Lower lobe of right lung (tissue), 2 donors: ENCODE results near the gene UQCRC1. TPM values are rescaled to one million over a fixed set of nuclear protein-coding genes. Genes with fewer than 3 reads are reported as not detected.

Experiments used
- ATAC-seq, 2 donors: fragments of 200-7000 bp; cut with Tn5 transposase; one replicate each; pipeline ENCODE4 v1.9.1; 2020 to 2022; ENCODE audit warnings: mild to moderate bottlenecking in 2 of 2, moderate library complexity in 2 of 2
- DNase-seq: peaks from one replicate; pipeline ENCODE4 v3.0.0-alpha.2; 2020
- H3K27ac ChIP-seq: fragments of 200-600 bp; one replicate; pipeline ENCODE4 v1.8.0; 2022
- H3K27me3 ChIP-seq: fragments of 200-600 bp; one replicate; pipeline ENCODE4 v1.8.0; 2022; ENCODE audit warnings: low read depth
- H3K36me3 ChIP-seq: fragments of 200-600 bp; one replicate; pipeline ENCODE4 v1.8.0; 2022; ENCODE audit warnings: mild to moderate bottlenecking
- H3K4me1 ChIP-seq: fragments of 200-600 bp; one replicate; pipeline ENCODE4 v1.8.0; 2022
- H3K4me3 ChIP-seq: fragments of 200-600 bp; one replicate; pipeline ENCODE4 v1.8.0; 2022; ENCODE audit warnings: mild to moderate bottlenecking
- H3K9me3 ChIP-seq: fragments of 200-600 bp; one replicate; pipeline ENCODE4 v1.8.0; 2022
- CTCF ChIP-seq: fragments of 200-600 bp; IDR thresholded peaks from one replicate; pipeline ENCODE4 v1.8.0; 2022; ENCODE audit warnings: antibody characterized with exemption, mild to moderate bottlenecking
- intact Hi-C: fragments of 100-400 bp; cut with DNase I; formaldehyde crosslinking; loops from one replicate; pipeline ENCODE4 v1.11.0; 2022
- total RNA-seq: library from RNA; stranded (reverse); fragmentation: NEBNext Ultra II Directional; extraction: Animal tissue kit (Norgen Biotek cat#: 25700); gene quantifications from one replicate; pipeline ENCODE4 v1.2.1, GENCODE V29; 2021
- donor health status: DM: no; HTN: yes; CAD: no; lungs with severe emphysema.

The UQCRC1 gene
- total RNA-seq, 1 donor from 2014 or later = 121 TPM

GRCh38 chr3:48555949-48556795, 53.3 kb downstream of the UQCRC1 start:
- no peaks in the 10 kb centered on the region for H3K27me3 ChIP-seq
- intact Hi-C loops = loop anchor here (10.0 kb wide), 1 partner anchor 91 kb away; a partner anchor contains a TSS
- no peaks in the 10 kb centered on the region for H3K36me3 ChIP-seq
- no peaks in the 10 kb centered on the region for H3K9me3 ChIP-seq
- peak overlapping the region; percentile 63 for H3K4me3 ChIP-seq
- no peak for ATAC-seq
- peak overlapping the region; percentile 56 for H3K27ac ChIP-seq
- no peak for DNase-seq
- TF ChIP-seq CTCF = no peak
- peaks cover 44% of the 10 kb centered on the region for H3K4me1 ChIP-seq

GRCh38 chr3:48555231-48555948, 54.1 kb downstream of the UQCRC1 start:
- no peak for ATAC-seq
- Histone ChIP-seq H3K4me1 (peaks cover 38% of the 10 kb centered on the region), H3K36me3 (no peaks in the 10 kb centered on the region), H3K9me3 (no peaks in the 10 kb centered on the region), H3K4me3 (peak overlapping the region; percentile 63), H3K27me3 (no peaks in the 10 kb centered on the region), H3K27ac (no peak overlapping the region)
- no peak for TF ChIP-seq CTCF
- intact Hi-C loops = loop anchor here (10.0 kb wide), 1 partner anchor 91 kb away; a partner anchor contains a TSS
- no peak for DNase-seq

- no peaks in the 10 kb centered on the region for H3K36me3 ChIP-seq
- H3K9me3 ChIP-seq = no peaks in the 10 kb centered on the region
- peaks cover 28% of the 10 kb centered on the region for H3K4me1 ChIP-seq
- intact Hi-C loops = loop anchor here (10.0 kb wide), 1 partner anchor 89 kb away; a partner anchor contains a TSS
- H3K27me3 ChIP-seq = no peaks in the 10 kb centered on the region
- peak overlapping the region; percentile 18 for H3K27ac ChIP-seq
- H3K4me3 ChIP-seq = no peak overlapping the region
- no peak for ATAC-seq
- TF ChIP-seq CTCF = no peak
- no peak for DNase-seq
These were observed 55.3 kb downstream of the UQCRC1 start for GRCh38 chr3:48553886-48554845.

- intact Hi-C loops = loop anchor here (10.0 kb wide), 1 partner anchor 89 kb away; a partner anchor contains a TSS
- TF ChIP-seq CTCF = no peak
- Histone ChIP-seq H3K4me3 (no peak overlapping the region), H3K36me3 (no peaks in the 10 kb centered on the region), H3K27ac (peak overlapping the region; percentile 18), H3K9me3 (no peaks in the 10 kb centered on the region), H3K27me3 (no peaks in the 10 kb centered on the region), H3K4me1 (peaks cover 30% of the 10 kb centered on the region)
- DNase-seq = no peak
- ATAC-seq = no peak
These were observed 56.1 kb downstream of the UQCRC1 start for GRCh38 chr3:48553361-48553760.
